Lung (tissue), 12 donors: ENCODE results near the gene WTAP. TPM values are rescaled to one million over a fixed set of nuclear protein-coding genes. Genes with fewer than 3 reads are reported as not detected.

Source experiments
- ATAC-seq: fragments of 200-7000 bp; cut with Tn5 transposase; one replicate; pipeline ENCODE4 v1.9.1; 2020; ENCODE audit warnings: moderate number of reproducible peaks; ENCODE audit not compliant: insufficient read depth, low FRiP score
- DNase-seq, 3 donors: peaks; one replicate each; pipeline ENCODE4 v3.0.0-alpha.2; 2013 to 2017
- H3K27ac ChIP-seq, 2 donors: one replicate each; pipeline ENCODE4 v1.5.1; 2013; ENCODE audit warnings: mild to moderate bottlenecking in 2 of 2, moderate library complexity in 2 of 2, control low read depth in 1 of 2, inconsistent platforms in 1 of 2, low read depth in 1 of 2, low read length in 1 of 2
- H3K27me3 ChIP-seq, 3 donors: one replicate each; pipeline ENCODE4 v1.5.1; 2013; ENCODE audit warnings: low read length in 2 of 3; ENCODE audit not compliant: control insufficient read depth in 3 of 3, insufficient read depth in 3 of 3
- H3K36me3 ChIP-seq, 4 donors: one replicate each; pipeline ENCODE4 v1.5.1; 2013; ENCODE audit warnings: low read length in 4 of 4, mild to moderate bottlenecking in 1 of 4, moderate library complexity in 1 of 4; ENCODE audit not compliant: control insufficient read depth in 4 of 4, insufficient read depth in 4 of 4
- H3K4me1 ChIP-seq, 5 donors: one replicate each; pipeline ENCODE4 v1.5.1; 2013; ENCODE audit warnings: low read length in 5 of 5, mild to moderate bottlenecking in 2 of 5, moderate library complexity in 1 of 5; ENCODE audit not compliant: control insufficient read depth in 5 of 5, insufficient read depth in 5 of 5
- H3K4me3 ChIP-seq: one replicate; pipeline ENCODE4 v1.5.1; 2013; ENCODE audit warnings: mild to moderate bottlenecking, control low read depth, moderate library complexity
- H3K9ac ChIP-seq, 2 donors: one replicate each; pipeline ENCODE4 v1.5.1; 2013; ENCODE audit warnings: low read length in 2 of 2, control low read depth in 1 of 2; ENCODE audit not compliant: insufficient read depth in 1 of 2
- H3K9me3 ChIP-seq, 4 donors: one replicate each; pipeline ENCODE4 v1.5.1; 2013; ENCODE audit warnings: low read length in 3 of 4, mild to moderate bottlenecking in 1 of 4, moderate library complexity in 1 of 4; ENCODE audit not compliant: control insufficient read depth in 4 of 4, insufficient read depth in 3 of 4
- WGBS, 2 donors: extraction: QIAGEN DNeasy Blood & Tissue Kit; methylation state at CpG; one replicate each; pipeline ENCODE4 v1.1.7; 2013; 5-methylcytosine and 5-hydroxymethylcytosine counted together
- polyA plus RNA-seq, 2 donors: library from polyadenylated mRNA; stranded (reverse); fragments of 200-250 nt; gene quantifications; one replicate each; pipeline ENCODE4 v1.2.1, GENCODE V29; 2013
- total RNA-seq, 2 donors: library from RNA; depleted of rRNA in 1 of 2; stranded (reverse); fragments of >200 nt in 1 of 2; gene quantifications; one replicate each; pipeline ENCODE4 v1.2.1, GENCODE V29; 2014 to 2021
- TF ChIP-seq, protein P1 (sequence below): IDR thresholded peaks from 2 replicates; pipeline ENCODE4 v1.5.1; 2012; ENCODE audit warnings: mild to moderate bottlenecking; ENCODE audit errors: control extremely low read depth, extremely low read depth
- donor health status: control.
- donor health status: control.
- donor health status: Bipolar disorder and iron deficiency.
- donor health status: healthy.
- donor health status: DM: yes; HTN: yes; CAD: no.

The WTAP gene
- total and polyA plus RNA-seq, 4 donors = 70.8 to 145 (median 113) TPM

DNA sequence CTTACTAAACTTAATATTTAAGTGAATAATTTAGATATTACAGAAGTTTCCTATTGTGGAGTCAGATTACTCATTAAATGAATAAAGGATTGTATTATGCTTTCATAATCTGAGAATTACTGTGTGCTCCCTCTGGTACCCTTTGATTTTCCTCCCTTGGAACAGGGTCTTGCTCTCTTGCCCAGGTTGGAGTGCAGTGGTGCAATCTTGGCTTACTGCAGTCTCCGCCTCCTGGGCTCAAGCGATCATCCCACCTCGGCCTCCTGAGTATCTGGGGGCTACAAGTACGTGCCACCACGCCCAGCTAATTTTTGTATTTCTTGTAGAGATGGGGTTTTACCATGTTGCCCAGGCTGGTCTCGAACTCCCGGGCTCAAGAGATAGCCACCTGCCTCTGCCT, 9.6 kb downstream of the WTAP start:
- no peak for DNase-seq
- no peak for ATAC-seq
- Histone ChIP-seq H3K4me3 (no peak overlapping the region), H3K36me3 (peaks cover 2 to 20% (median 10%) of the 10 kb centered on the region in 4 donors), H3K9ac (no peak overlapping the region), H3K27me3 (no peaks in the 10 kb centered on the region), H3K4me1 (peaks cover 0 to 7% (median 0%) of the 10 kb centered on the region in 5 donors), H3K27ac (no peak overlapping the region), H3K9me3 (no peaks in the 10 kb centered on the region)
- WGBS, 2 donors = 88 to 94% methylated on average over 7 of the region's 7 CpGs
- TF ChIP-seq, protein P1, sequence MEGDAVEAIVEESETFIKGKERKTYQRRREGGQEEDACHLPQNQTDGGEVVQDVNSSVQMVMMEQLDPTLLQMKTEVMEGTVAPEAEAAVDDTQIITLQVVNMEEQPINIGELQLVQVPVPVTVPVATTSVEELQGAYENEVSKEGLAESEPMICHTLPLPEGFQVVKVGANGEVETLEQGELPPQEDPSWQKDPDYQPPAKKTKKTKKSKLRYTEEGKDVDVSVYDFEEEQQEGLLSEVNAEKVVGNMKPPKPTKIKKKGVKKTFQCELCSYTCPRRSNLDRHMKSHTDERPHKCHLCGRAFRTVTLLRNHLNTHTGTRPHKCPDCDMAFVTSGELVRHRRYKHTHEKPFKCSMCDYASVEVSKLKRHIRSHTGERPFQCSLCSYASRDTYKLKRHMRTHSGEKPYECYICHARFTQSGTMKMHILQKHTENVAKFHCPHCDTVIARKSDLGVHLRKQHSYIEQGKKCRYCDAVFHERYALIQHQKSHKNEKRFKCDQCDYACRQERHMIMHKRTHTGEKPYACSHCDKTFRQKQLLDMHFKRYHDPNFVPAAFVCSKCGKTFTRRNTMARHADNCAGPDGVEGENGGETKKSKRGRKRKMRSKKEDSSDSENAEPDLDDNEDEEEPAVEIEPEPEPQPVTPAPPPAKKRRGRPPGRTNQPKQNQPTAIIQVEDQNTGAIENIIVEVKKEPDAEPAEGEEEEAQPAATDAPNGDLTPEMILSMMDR = no peak

DNA sequence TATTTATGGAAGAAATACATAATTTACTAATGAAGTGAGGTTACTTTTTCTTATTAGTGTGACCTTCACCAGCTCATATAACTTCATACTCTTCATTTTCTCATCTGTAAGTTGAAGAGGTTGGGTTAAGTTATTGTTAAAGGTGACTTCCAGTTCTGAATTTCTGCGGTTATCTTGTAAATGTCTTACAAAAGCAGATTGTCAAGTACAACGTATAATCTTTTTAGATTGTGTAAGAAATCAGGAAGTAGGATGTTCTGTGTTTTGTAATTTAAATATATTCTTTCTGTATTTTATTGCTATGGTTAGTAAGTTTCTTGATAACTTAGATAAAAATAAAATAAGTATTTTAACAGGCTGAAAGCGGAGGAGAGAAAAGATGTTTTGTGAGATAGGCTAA, 12.0 kb downstream of the WTAP start:
- Histone ChIP-seq H3K27me3 (no peaks in the 10 kb centered on the region), H3K27ac (no peak overlapping the region), H3K9ac (no peak overlapping the region), H3K36me3 (peaks cover 7 to 38% (median 14%) of the 10 kb centered on the region in 4 donors), H3K4me3 (no peak overlapping the region), H3K9me3 (no peaks in the 10 kb centered on the region), H3K4me1 (peaks cover 0 to 5% (median 0%) of the 10 kb centered on the region in 5 donors)
- ATAC-seq (no peak), DNase-seq (no peak)
- WGBS, 2 donors = 40 to 62% methylated on average over 3 of the region's 3 CpGs
- TF ChIP-seq, protein P1 = no peak

DNA sequence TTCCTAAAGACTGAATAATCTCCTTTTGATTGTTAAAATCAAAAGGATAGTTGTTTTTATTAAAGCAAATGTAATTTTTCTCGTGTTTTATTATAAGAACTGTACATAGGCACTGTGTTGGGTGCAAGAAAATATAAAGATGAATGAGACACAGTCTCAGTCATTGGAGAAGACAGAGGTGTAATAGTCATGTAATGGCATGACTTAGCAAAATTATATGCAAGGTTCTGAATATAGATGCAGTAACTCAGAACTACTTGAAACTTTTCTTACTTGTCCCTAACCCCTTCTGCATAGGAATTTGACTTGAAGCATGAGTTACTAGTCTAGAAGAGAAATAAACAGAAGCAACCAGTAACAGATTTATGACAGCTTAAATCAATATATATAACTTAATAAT, 14.9 kb downstream of the WTAP start:
- H3K4me1 ChIP-seq = peaks cover 0 to 7% (median 0%) of the 10 kb centered on the region in 5 donors
- H3K9me3 ChIP-seq = no peaks in the 10 kb centered on the region
- peaks cover 17 to 61% (median 25%) of the 10 kb centered on the region in 4 donors for H3K36me3 ChIP-seq
- no peak overlapping the region for H3K9ac ChIP-seq
- no peak overlapping the region for H3K4me3 ChIP-seq
- no peaks in the 10 kb centered on the region for H3K27me3 ChIP-seq
- WGBS, 2 donors = 84 to 96% methylated on average over 1 of the region's 1 CpG
- TF ChIP-seq, protein P1 = no peak
- H3K27ac ChIP-seq = no peak overlapping the region
- ATAC-seq (no peak), DNase-seq (no peak)

DNA sequence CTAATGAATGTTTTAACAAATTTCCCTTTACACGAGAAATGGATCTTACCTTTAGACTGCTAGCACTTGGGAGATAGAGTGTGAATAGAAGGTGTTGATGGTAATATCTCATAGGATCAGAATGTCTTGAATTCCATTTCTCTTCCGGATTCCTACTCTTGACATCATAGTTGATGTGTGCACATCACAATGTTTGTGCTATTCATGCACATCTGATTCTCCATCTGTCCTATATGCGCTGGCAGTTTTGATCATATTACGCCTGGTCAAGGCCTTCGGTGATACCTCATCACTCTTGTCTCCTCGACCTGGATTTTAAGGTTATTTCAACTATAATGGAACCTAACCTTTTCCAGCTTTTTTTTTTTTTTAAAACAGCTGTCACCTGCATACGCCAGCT, 17.8 kb downstream of the WTAP start:
- H3K36me3 ChIP-seq = peaks cover 20 to 61% (median 22%) of the 10 kb centered on the region in 4 donors
- no peak for ATAC-seq
- 88 to 91% methylated on average over 7 of the region's 7 CpGs for WGBS, 2 donors
- H3K9ac ChIP-seq = no peak overlapping the region
- no peak for DNase-seq
- TF ChIP-seq, protein P1 = no peak
- H3K27ac ChIP-seq = no peak overlapping the region
- no peak overlapping the region for H3K4me3 ChIP-seq
- H3K9me3 ChIP-seq = no peaks in the 10 kb centered on the region
- no peaks in the 10 kb centered on the region for H3K27me3 ChIP-seq
- peaks cover 0 to 3% (median 0%) of the 10 kb centered on the region in 5 donors for H3K4me1 ChIP-seq
